ENCODE measurements around the gene CACNG7. TPM values are rescaled to one million over a fixed set of nuclear protein-coding genes. Genes with fewer than 3 reads are reported as not detected.

CACNG7 gene
- total RNA-seq, 1 experiment from 2014 or later: not detected

DNA sequence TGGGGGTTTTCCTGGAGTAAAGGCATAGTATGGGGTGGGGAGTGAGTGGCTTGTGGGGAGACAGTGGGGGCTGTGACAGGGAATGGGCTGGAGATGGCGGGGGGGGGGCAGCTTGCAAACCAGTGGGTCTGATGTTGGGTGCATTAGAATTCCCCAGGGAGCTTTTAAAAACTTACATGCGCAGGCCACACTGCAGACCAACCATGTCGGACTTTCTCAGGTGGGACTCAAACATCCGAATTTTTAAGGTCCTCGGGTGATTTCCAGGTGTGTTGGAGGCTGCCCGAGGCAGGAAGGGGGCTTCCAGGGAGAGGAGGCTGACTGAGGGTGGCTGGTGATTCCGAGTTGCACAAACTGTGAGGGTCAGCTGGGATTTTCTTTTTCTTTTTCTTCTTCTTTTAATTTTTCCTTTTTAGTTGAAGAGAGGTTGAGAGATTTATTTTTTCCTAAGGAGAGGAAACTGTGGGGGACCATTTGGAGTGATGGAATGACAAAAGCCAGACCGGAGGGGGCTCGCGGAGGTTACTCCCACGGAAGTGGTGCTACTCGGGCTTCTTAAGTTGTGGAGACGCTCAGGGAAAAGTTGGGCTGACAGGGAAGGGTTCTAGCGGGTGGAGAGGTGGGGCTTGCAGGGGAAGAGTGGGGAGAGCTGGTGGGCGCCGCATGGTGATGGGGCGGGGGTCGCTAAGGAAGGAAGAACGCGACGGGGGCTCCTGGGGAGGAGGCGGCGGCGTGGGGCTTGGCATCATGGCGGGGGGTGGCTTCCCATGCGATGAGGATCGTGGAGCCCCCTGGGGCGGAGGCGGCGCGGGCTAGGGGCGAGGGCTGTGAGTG is 52.7 kb downstream of the CACNG7 start:
- ChIA-PET POLR2A (no interaction called here), CTCF (no interaction called here)
- Mint-ChIP-seq H3K27ac (ENCODE audit: unreplicated experiment) (no peak overlapping the region), H3K4me3 (ENCODE audit: unreplicated experiment) (no peak overlapping the region), H3K27me3 (ENCODE audit: insufficient read depth, unreplicated experiment) (peaks cover 25% of the 10 kb centered on the region), H3K36me3 (ENCODE audit: insufficient read depth, unreplicated experiment) (no peaks in the 10 kb centered on the region), H3K9me3 (ENCODE audit: unreplicated experiment) (no peaks in the 10 kb centered on the region), H3K4me1 (ENCODE audit: low read depth, unreplicated experiment) (no peaks in the 10 kb centered on the region)
- DNase-seq: no peak
- Histone ChIP-seq H3K36me3 (ENCODE audit: control insufficient read depth, insufficient read depth, low read length) (no peaks in the 10 kb centered on the region), H3K27me3 (replicated peaks; ENCODE audit: control insufficient read depth, insufficient read depth, low read length) (no peaks in the 10 kb centered on the region), H3K4me1 (no peaks in the 10 kb centered on the region), H3K4me3 (ENCODE audit: low read depth, low read length) (no peak overlapping the region), H3K9me3 (no peaks in the 10 kb centered on the region)
- BruUV-seq (replicated peaks): no TSS peak
- intact Hi-C loops (cut with micrococcal nuclease; ENCODE audit: unreplicated experiment): no loop called here
- TF ChIP-seq, protein P1, sequence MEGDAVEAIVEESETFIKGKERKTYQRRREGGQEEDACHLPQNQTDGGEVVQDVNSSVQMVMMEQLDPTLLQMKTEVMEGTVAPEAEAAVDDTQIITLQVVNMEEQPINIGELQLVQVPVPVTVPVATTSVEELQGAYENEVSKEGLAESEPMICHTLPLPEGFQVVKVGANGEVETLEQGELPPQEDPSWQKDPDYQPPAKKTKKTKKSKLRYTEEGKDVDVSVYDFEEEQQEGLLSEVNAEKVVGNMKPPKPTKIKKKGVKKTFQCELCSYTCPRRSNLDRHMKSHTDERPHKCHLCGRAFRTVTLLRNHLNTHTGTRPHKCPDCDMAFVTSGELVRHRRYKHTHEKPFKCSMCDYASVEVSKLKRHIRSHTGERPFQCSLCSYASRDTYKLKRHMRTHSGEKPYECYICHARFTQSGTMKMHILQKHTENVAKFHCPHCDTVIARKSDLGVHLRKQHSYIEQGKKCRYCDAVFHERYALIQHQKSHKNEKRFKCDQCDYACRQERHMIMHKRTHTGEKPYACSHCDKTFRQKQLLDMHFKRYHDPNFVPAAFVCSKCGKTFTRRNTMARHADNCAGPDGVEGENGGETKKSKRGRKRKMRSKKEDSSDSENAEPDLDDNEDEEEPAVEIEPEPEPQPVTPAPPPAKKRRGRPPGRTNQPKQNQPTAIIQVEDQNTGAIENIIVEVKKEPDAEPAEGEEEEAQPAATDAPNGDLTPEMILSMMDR (IDR thresholded peaks at IDR 0.05; ENCODE audit: insufficient read depth in 1 of 2, low read depth in 1 of 2, low read length in 1 of 2, severe bottlenecking in 1 of 2, unreplicated experiment in 1 of 2): no peak

DNA sequence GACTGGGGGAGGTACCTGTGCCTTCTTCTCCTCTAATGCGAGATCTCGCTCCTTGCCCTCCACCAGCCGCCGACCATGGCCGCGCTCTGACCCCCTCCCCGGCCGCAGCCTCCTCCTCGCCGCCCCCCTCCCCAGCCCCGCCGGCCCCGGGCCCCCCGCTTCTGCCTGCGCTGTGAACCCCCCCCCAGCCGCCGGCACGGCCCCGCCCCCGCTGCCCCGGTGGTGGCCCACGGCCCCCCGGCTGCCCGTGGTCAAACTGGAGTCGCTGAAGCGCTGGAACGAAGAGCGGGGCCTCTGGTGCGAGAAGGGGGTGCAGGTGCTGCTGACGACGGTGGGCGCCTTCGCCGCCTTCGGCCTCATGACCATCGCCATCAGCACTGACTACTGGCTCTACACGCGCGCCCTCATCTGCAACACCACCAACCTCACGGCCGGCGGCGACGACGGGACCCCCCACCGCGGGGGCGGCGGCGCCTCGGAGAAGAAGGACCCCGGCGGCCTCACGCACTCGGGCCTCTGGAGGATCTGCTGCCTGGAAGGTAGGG is 53.9 kb downstream of the CACNG7 start, which contains the start of gene CACNG8:
TSS of gene CACNG8 (plus strand) at position 51 of the 545 bp plus-strand sequence.
- POLR2A ChIA-PET: no interaction called here

DNA sequence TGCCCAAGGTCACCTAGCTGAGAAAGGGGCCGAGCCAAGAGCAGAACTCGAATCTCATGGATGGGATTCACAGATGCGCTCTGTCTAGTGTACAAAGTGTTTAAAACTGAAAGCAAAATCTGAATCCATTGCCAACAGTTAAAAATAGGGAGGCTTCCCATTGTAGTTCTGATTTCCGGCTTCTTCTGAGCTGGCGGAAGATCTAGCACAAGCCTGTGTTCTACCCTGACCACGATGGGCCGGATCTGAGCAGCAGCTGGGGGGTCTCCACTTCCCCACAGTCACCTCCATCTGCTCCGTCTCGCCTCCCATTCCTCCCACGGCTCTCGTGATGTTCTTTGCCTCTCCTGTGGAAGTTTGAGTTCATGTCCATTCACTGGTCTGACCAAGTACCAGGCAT is 56.0 kb downstream of the CACNG7 start:
- Mint-ChIP-seq H3K4me3 (ENCODE audit: unreplicated experiment) (no peak overlapping the region), H3K9me3 (ENCODE audit: unreplicated experiment) (no peaks in the 10 kb centered on the region), H3K36me3 (ENCODE audit: insufficient read depth, unreplicated experiment) (no peaks in the 10 kb centered on the region), H3K27me3 (ENCODE audit: insufficient read depth, unreplicated experiment) (peaks cover 16% of the 10 kb centered on the region), H3K27ac (ENCODE audit: unreplicated experiment) (no peak overlapping the region), H3K4me1 (ENCODE audit: low read depth, unreplicated experiment) (no peaks in the 10 kb centered on the region)
- ChIA-PET POLR2A (no interaction called here), CTCF (no interaction called here)
- H3K4me1 ChIP-seq: no peaks in the 10 kb centered on the region
- TF ChIP-seq, protein P1 (IDR thresholded peaks at IDR 0.05; ENCODE audit: insufficient read depth in 1 of 2, low read depth in 1 of 2, low read length in 1 of 2, severe bottlenecking in 1 of 2, unreplicated experiment in 1 of 2): no peak
- no peaks in the 10 kb centered on the region for H3K9me3 ChIP-seq
- no peaks in the 10 kb centered on the region for H3K36me3 ChIP-seq (ENCODE audit: control insufficient read depth, insufficient read depth, low read length)
- no peak for DNase-seq
- intact Hi-C loops (cut with micrococcal nuclease; ENCODE audit: unreplicated experiment): no loop called here
- no peaks in the 10 kb centered on the region for H3K27me3 ChIP-seq (replicated peaks; ENCODE audit: control insufficient read depth, insufficient read depth, low read length)
- H3K4me3 ChIP-seq (ENCODE audit: low read depth, low read length): no peak overlapping the region
- BruUV-seq (replicated peaks): no TSS peak

More for the DNA sequence above, 53.9 kb downstream of the CACNG7 start, which contains the start of gene CACNG8:
- no peaks in the 10 kb centered on the region for H3K4me1 Mint-ChIP-seq (ENCODE audit: low read depth, unreplicated experiment)
- CTCF ChIA-PET: no interaction called here
- Histone ChIP-seq H3K9me3 (no peaks in the 10 kb centered on the region), H3K36me3 (ENCODE audit: control insufficient read depth, insufficient read depth, low read length) (no peaks in the 10 kb centered on the region), H3K27me3 (replicated peaks; ENCODE audit: control insufficient read depth, insufficient read depth, low read length) (no peaks in the 10 kb centered on the region), H3K4me1 (no peaks in the 10 kb centered on the region), H3K4me3 (ENCODE audit: low read depth, low read length) (no peak within 1 kb of the TSS)
- H3K27me3 Mint-ChIP-seq (ENCODE audit: insufficient read depth, unreplicated experiment): peaks cover 25% of the 10 kb centered on the region
- no peak within 1 kb of the TSS for H3K27ac Mint-ChIP-seq (ENCODE audit: unreplicated experiment)
- H3K4me3 Mint-ChIP-seq (ENCODE audit: unreplicated experiment): no peak within 1 kb of the TSS
- no peaks in the 10 kb centered on the region for H3K36me3 Mint-ChIP-seq (ENCODE audit: insufficient read depth, unreplicated experiment)
- BruUV-seq (replicated peaks): no TSS peak
- DNase-seq: no peak
- intact Hi-C loops (cut with micrococcal nuclease; ENCODE audit: unreplicated experiment): no loop called here
- no peaks in the 10 kb centered on the region for H3K9me3 Mint-ChIP-seq (ENCODE audit: unreplicated experiment)
- TF ChIP-seq, protein P1 (IDR thresholded peaks at IDR 0.05; ENCODE audit: insufficient read depth in 1 of 2, low read depth in 1 of 2, low read length in 1 of 2, severe bottlenecking in 1 of 2, unreplicated experiment in 1 of 2): no peak

All from Caco-2 (cell line).